ENCODE measurements around the gene GJA3.
A peak's percentile ranks its signal among the peaks of the same experiment; 100 is the strongest.

The GJA3 gene

GRCh38 chr13:20145521-20145920 lies 15.3 kb downstream of the GJA3 start:
- no peak for TF ChIP-seq LEF1 (IDR thresholded peaks at IDR 0.05; ENCODE audit: borderline replicate concordance)
- TF ChIP-seq FOXM1 (IDR thresholded peaks at IDR 0.05; ENCODE audit: borderline replicate concordance), result no peak
- no peak for TF ChIP-seq BHLHE40 (IDR thresholded peaks at IDR 0.05; ENCODE audit: borderline replicate concordance)
- TF ChIP-seq FOXA1 (IDR thresholded peaks at IDR 0.05), result no peak
- TF ChIP-seq, protein P1, sequence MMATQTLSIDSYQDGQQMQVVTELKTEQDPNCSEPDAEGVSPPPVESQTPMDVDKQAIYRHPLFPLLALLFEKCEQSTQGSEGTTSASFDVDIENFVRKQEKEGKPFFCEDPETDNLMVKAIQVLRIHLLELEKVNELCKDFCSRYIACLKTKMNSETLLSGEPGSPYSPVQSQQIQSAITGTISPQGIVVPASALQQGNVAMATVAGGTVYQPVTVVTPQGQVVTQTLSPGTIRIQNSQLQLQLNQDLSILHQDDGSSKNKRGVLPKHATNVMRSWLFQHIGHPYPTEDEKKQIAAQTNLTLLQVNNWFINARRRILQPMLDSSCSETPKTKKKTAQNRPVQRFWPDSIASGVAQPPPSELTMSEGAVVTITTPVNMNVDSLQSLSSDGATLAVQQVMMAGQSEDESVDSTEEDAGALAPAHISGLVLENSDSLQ (IDR thresholded peaks at IDR 0.05), result no peak
- POLR2A ChIA-PET, result no interaction called here
- no peak for DNase-seq (ENCODE audit: extremely low spot score)
- CTCF ChIA-PET, result no interaction called here

- DNase-seq (ENCODE audit: extremely low spot score), result no peak
- TF ChIP-seq LEF1 (IDR thresholded peaks at IDR 0.05; ENCODE audit: borderline replicate concordance) (no peak), FOXK2 (IDR thresholded peaks at IDR 0.05) (no peak), FOXM1 (IDR thresholded peaks at IDR 0.05; ENCODE audit: borderline replicate concordance) (no peak), BHLHE40 (IDR thresholded peaks at IDR 0.05; ENCODE audit: borderline replicate concordance) (no peak)
- ChIA-PET POLR2A (interaction anchor here (2.4 kb wide), 1 partner anchor 16 kb away, joined by 10 read pairs; no protein-coding TSS in a partner anchor), CTCF (no interaction called here)
Measured at GRCh38 chr13:20144141-20144850, 16.6 kb downstream of the GJA3 start.

GRCh38 chr13:20142927-20143480 lies 17.8 kb downstream of the GJA3 start:
- POLR2A ChIA-PET, result interaction anchor here (2.4 kb wide), 1 partner anchor 15 kb away, joined by 10 read pairs; no protein-coding TSS in a partner anchor
- CTCF ChIA-PET, result no interaction called here
- DNase-seq (ENCODE audit: extremely low spot score), result no peak
- TF ChIP-seq TARDBP (IDR thresholded peaks at IDR 0.05) (no peak), FOXA1 (IDR thresholded peaks at IDR 0.05) (no peak), SUZ12 (IDR thresholded peaks at IDR 0.05) (no peak), FOXK2 (IDR thresholded peaks at IDR 0.05) (no peak), HDGF (IDR thresholded peaks at IDR 0.05; ENCODE audit: borderline replicate concordance) (no peak), ARNT (IDR thresholded peaks at IDR 0.05) (no peak), NFRKB (IDR thresholded peaks at IDR 0.05) (no peak), L3MBTL2 (conservative IDR thresholded peaks at IDR 0.05) (no peak)
- TF ChIP-seq, protein P1 (IDR thresholded peaks at IDR 0.05), result no peak

GRCh38 chr13:20142023-20142926 lies 18.6 kb downstream of the GJA3 start:
- CTCF ChIA-PET, result interaction anchor here (0.9 kb wide), 1 partner anchor 14 kb away, joined by 4 read pairs; no protein-coding TSS in a partner anchor
- TF ChIP-seq BHLHE40 (IDR thresholded peaks at IDR 0.05; ENCODE audit: borderline replicate concordance) (no peak), SP1 (IDR thresholded peaks at IDR 0.05) (no peak), FOXA1 (IDR thresholded peaks at IDR 0.05) (no peak), ARNT (IDR thresholded peaks at IDR 0.05) (no peak), FOXK2 (IDR thresholded peaks at IDR 0.05) (no peak), HDGF (IDR thresholded peaks at IDR 0.05; ENCODE audit: borderline replicate concordance) (no peak), NFRKB (IDR thresholded peaks at IDR 0.05) (no peak), CTBP1 (IDR thresholded peaks at IDR 0.05; ENCODE audit: borderline replicate concordance) (no peak), LEF1 (IDR thresholded peaks at IDR 0.05; ENCODE audit: borderline replicate concordance) (no peak), L3MBTL2 (conservative IDR thresholded peaks at IDR 0.05) (no peak), ZNF384 (IDR thresholded peaks at IDR 0.05) (no peak), ELF4 (IDR thresholded peaks at IDR 0.05) (no peak), FOXM1 (IDR thresholded peaks at IDR 0.05; ENCODE audit: borderline replicate concordance) (no peak), SUZ12 (IDR thresholded peaks at IDR 0.05) (no peak), TARDBP (IDR thresholded peaks at IDR 0.05) (no peak)
- TF ChIP-seq, protein P1 (IDR thresholded peaks at IDR 0.05), result no peak
- POLR2A ChIA-PET, result interaction anchor here (1.0 to 2.6 kb wide), 4 partner anchors 14 to 23 kb away, joined by 3 to 20 read pairs (median 8); no protein-coding TSS in a partner anchor
- no peak for DNase-seq (ENCODE audit: extremely low spot score)

DNA sequence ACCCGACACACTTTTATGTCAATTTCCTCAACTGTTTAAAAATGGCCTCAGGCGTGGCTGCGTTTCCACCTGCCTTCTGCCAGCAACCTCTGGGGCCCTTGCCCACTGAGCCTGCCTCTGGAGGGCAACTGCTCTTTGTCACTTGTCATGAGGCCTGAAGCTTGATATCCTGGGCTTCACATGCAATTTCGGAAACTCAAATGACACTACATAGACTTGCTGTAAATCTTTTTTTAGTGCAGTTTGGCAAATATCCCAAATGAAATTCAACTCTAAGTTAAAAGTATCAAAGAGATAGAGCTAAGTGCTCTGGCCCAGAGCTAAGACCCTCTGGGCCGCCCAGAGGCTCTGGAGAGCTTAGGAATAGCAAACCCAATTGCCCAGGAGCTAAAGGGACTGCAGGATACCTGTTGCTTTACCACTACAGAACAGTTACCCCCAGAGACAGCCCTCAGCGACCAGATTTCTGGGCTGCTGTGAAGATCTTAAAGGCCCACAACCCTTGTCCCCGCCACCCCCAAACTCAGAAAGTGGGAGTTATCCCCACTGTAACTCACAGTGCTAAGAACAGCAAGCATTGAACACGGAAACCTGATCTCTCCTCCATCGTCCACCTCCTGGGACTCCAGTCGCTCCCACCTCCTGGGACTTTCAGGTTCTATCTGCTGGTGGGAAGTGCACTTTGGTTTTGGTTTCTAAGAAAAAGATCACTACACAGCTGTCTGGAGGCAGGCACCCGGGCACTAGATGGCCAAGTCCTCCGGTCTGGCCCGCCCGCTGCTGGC lies 19.4 kb downstream of the GJA3 start:
- ChIA-PET CTCF (interaction anchor here (0.9 kb wide), 1 partner anchor 13 kb away, joined by 4 read pairs; no protein-coding TSS in a partner anchor), POLR2A (interaction anchor here (1.0 to 2.6 kb wide), 3 partner anchors 14 to 22 kb away, joined by 3 to 20 read pairs (median 5); no protein-coding TSS in a partner anchor)
- no peak for TF ChIP-seq FOXM1 (IDR thresholded peaks at IDR 0.05; ENCODE audit: borderline replicate concordance)
- TF ChIP-seq, protein P1 (IDR thresholded peaks at IDR 0.05), result peak; percentile 68; the same call in 1 of the 2 replicates
- no peak for TF ChIP-seq NFRKB (IDR thresholded peaks at IDR 0.05)
- DNase-seq (ENCODE audit: extremely low spot score), result peak; percentile 34

All from HEK293T (cell line).